Endothelial cell of umbilical vein (primary cell): Measurements from ENCODE around the gene METRNL. TPM values are rescaled to one million over a fixed set of nuclear protein-coding genes. Genes with fewer than 3 reads are reported as not detected.

ENCODE experiments used
- BruUV-seq: library from RNA; stranded (reverse); fragments of 400-500 nt; replicated peaks from 2 replicates; lab custom pipeline; 2021; lab: Mats Ljungman, UMichigan
- CTCF ChIA-PET: fragments of 300-600, 350-600 bp; sonication (Branson Sonifier 250); formaldehyde crosslinking; loops from one replicate; lab custom pipeline; 2021; ENCODE audit warnings: antibody characterized with exemption, inconsistent platforms; lab: Charles Lee
- POLR2A ChIA-PET: fragments of 300-600, 350-600 bp; sonication (Branson Sonifier 250); formaldehyde crosslinking; loops from one replicate; lab custom pipeline; 2021; ENCODE audit warnings: antibody characterized with exemption, inconsistent platforms; lab: Charles Lee
- DNase-seq: peaks from one replicate; pipeline ENCODE4 v3.0.0-alpha.2; 2011; ENCODE audit warnings: low read depth, low spot score
- FAIRE-seq: peaks from 2 replicates; lab custom pipeline; 2011; peaks lifted over from hg19 to GRCh38; lab: Jason Lieb, UNC
- H2AFZ ChIP-seq: 2 replicates; pipeline ENCODE4 v1.6.0; 2012; ENCODE audit warnings: low read depth, low read length, control low read depth, inconsistent platforms
- H3K27ac ChIP-seq: 2 replicates; pipeline ENCODE4 v1.5.1; 2011; ENCODE audit warnings: low read depth, mild to moderate bottlenecking, control low read depth, low read length, moderate library complexity; ENCODE audit not compliant: insufficient read depth
- H3K27me3 ChIP-seq, 2 experiments: 2 replicates each; pipeline versions ENCODE4 v1.6.0 to v1.6.1; 2011; ENCODE audit warnings: low read length in 2 of 2, mixed read lengths in 1 of 2; ENCODE audit not compliant: control insufficient read depth in 2 of 2, insufficient read depth in 2 of 2
- H3K36me3 ChIP-seq, 2 experiments: 2 replicates in 1 of 2; 3 replicates in 1 of 2; pipeline ENCODE4 v1.5.1; 2011; ENCODE audit warnings: low read length in 2 of 2, mild to moderate bottlenecking in 1 of 2, moderate library complexity in 1 of 2; ENCODE audit not compliant: control insufficient read depth in 2 of 2, insufficient read depth in 2 of 2; ENCODE audit errors: extremely low read depth in 1 of 2
- H3K4me1 ChIP-seq: 3 replicates; pipeline ENCODE4 v1.5.1; 2011; ENCODE audit warnings: mild to moderate bottlenecking, low read length; ENCODE audit not compliant: control insufficient read depth, insufficient read depth; ENCODE audit errors: extremely low read depth
- H3K4me2 ChIP-seq: 2 replicates; pipeline ENCODE4 v1.6.1; 2011; ENCODE audit warnings: low read length, control low read depth, mixed read lengths; ENCODE audit not compliant: insufficient read depth
- H3K4me3 ChIP-seq, 3 experiments: fragments of 200-600 bp in 1 of 3; sonication (generic), shearing (Covaris generic) in 1 of 3; replicated peaks in 1 of 3; 2 replicates each; pipeline ENCODE4 v1.5.1; 2011 to 2016; ENCODE audit warnings: control low read depth in 3 of 3, low read length in 3 of 3, mild to moderate bottlenecking in 2 of 3, inconsistent platforms in 1 of 3, low read depth in 1 of 3, moderate library complexity in 1 of 3; ENCODE audit not compliant: insufficient read depth in 1 of 3
- H3K79me2 ChIP-seq: 2 replicates; pipeline ENCODE4 v1.6.0; 2012; ENCODE audit warnings: low read length, inconsistent platforms; ENCODE audit not compliant: control insufficient read depth, insufficient read depth
- H3K9ac ChIP-seq: replicated peaks from 2 replicates; pipeline ENCODE3; 2011; ENCODE audit warnings: low read length, control low read depth; ENCODE audit not compliant: insufficient read depth; ENCODE audit errors: extremely low read depth
- H3K9me1 ChIP-seq: replicated peaks from 3 replicates; pipeline ENCODE4 v1.6.0; 2011; ENCODE audit warnings: mild to moderate bottlenecking, low read length; ENCODE audit not compliant: control insufficient read depth, insufficient read depth; ENCODE audit errors: extremely low read depth
- H3K9me3 ChIP-seq: replicated peaks from 2 replicates; pipeline ENCODE4 v1.5.1; 2012; ENCODE audit warnings: low read length, inconsistent platforms; ENCODE audit not compliant: control insufficient read depth, insufficient read depth
- H4K20me1 ChIP-seq: replicated peaks from 2 replicates; pipeline ENCODE3; 2011; ENCODE audit warnings: mild to moderate bottlenecking, low read length; ENCODE audit not compliant: control insufficient read depth, insufficient read depth; ENCODE audit errors: extremely low read depth
- EZH2 ChIP-seq: IDR thresholded peaks from 2 replicates; pipeline ENCODE4 v1.6.1; 2012; ENCODE audit warnings: borderline replicate concordance, low read depth, mild to moderate bottlenecking, moderate library complexity, low read length, inconsistent platforms; ENCODE audit not compliant: severe bottlenecking
- FOS ChIP-seq: IDR thresholded peaks from 2 replicates; pipeline ENCODE4 v1.6.1; 2011; ENCODE audit warnings: mild to moderate bottlenecking, low read length, moderate library complexity, borderline replicate concordance; ENCODE audit not compliant: insufficient read depth
- GATA2 ChIP-seq: IDR thresholded peaks from 2 replicates; pipeline ENCODE4 v1.7.0; 2011; ENCODE audit warnings: low read depth, mild to moderate bottlenecking, moderate library complexity, mixed read lengths, low read length; ENCODE audit not compliant: insufficient read length, insufficient read depth
- JUN ChIP-seq: IDR thresholded peaks from 2 replicates; pipeline ENCODE4 v1.6.1; 2011; ENCODE audit warnings: borderline replicate concordance, low read depth; ENCODE audit not compliant: insufficient read length, insufficient read depth
- MAX ChIP-seq: IDR thresholded peaks from 2 replicates; pipeline ENCODE4 v1.6.1; 2011; ENCODE audit not compliant: insufficient read depth, insufficient read length
- MYC ChIP-seq: IDR thresholded peaks from one replicate; pipeline ENCODE4 v1.6.1; 2011; ENCODE audit warnings: mild to moderate bottlenecking, low read depth, low read length
- POLR2AphosphoS5 ChIP-seq: IDR thresholded peaks from 2 replicates; pipeline ENCODE4 v1.6.1; 2012; ENCODE audit warnings: low read depth, mild to moderate bottlenecking, control low read depth, low read length, moderate library complexity; ENCODE audit not compliant: insufficient read depth
- dilution Hi-C: fragments of 300-500 bp; cut with MboI; formaldehyde crosslinking; loops from one replicate; pipeline ENCODE4 v1.15.0; 2019; ENCODE audit warnings: low sequenced_read_pairs; ENCODE audit not compliant: extremely low pct_ligation_motif_present
- intact Hi-C: fragments of 100-400 bp; cut with micrococcal nuclease; formaldehyde crosslinking; loops from one replicate; pipeline ENCODE4 v1.10.0; 2022
- polyA plus RNA-seq, 4 experiments: library from polyadenylated mRNA; depleted of rRNA in 3 of 4; stranded (reverse) in 3 of 4; unstranded in 1 of 4; fragments of >200 nt; gene quantifications; 2 replicates each; pipeline versions ENCODE4 v1.2.1 to v1.2.3, GENCODE V29; 2011 to 2012; ENCODE audit warnings: missing spikeins in 1 of 4
- total RNA-seq: library from RNA; stranded (reverse); gene quantifications from 2 replicates; pipeline ENCODE4 v1.2.3, GENCODE V29; 2021
- TF ChIP-seq, protein P1 (sequence below), 2 donors: IDR thresholded peaks; 1 replicate in 1 of 2; 2 replicates in 1 of 2; pipeline ENCODE4 v1.5.1; 2011; ENCODE audit warnings: low read length in 2 of 2, mild to moderate bottlenecking in 2 of 2, moderate library complexity in 2 of 2, control low read depth in 1 of 2, inconsistent platforms in 1 of 2, low read depth in 1 of 2; ENCODE audit not compliant: insufficient read depth in 1 of 2; ENCODE audit errors: extremely low read depth in 1 of 2

Gene METRNL
- total and polyA plus RNA-seq, 2 donors (not counting 3 experiments of a cell fraction or from before 2014, with no cell fraction given), result 29.5 to 54.4 TPM

DNA sequence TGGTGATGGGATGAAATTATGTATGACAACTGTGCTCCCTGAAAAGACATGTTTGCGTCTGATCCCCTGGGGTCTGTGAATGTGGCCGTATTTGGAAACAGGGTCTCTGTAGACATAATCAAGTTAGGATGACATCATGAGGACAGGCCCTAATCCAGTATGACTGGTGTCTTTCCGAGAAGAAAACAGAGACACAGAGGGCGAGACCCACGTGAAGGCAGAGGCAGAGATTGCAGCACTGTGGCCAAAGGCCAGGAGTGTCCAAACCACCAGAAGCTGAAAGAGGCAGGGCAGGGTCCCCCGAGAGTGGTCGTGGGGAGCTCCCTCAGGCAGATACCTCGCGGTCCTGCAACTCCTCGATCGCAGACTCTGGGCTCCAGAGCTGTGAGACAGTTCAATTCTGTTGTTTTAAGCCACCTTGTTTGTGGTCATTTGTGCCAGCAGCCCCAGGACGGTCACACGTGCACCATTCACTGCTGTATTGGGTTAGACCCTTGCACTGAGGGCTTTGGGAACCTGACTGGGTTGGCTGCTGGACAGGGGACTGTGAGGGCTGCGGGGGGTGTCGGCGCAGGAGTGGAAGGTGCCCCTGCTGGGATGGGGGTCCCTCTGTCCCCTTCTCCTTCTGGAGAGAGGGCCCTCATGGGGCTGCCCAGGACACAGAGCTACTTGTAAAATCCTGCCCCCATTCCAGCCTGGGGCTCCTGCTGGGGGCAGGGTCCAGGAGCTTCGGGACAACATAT is 27.7 kb downstream of the METRNL start:
- BruUV-seq, result no TSS peak
- Histone ChIP-seq H3K4me1 (peaks cover 29% of the 10 kb centered on the region), H4K20me1 (no peaks in the 10 kb centered on the region), H2AFZ (no peak overlapping the region), H3K36me3 (no peaks in the 10 kb centered on the region), H3K4me2 (no peak overlapping the region), H3K9me1 (no peaks in the 10 kb centered on the region), H3K4me3 (no peak overlapping the region), H3K79me2 (no peaks in the 10 kb centered on the region), H3K27me3 (no peaks in the 10 kb centered on the region), H3K9ac (no peak overlapping the region), H3K9me3 (no peaks in the 10 kb centered on the region), H3K27ac (no peak overlapping the region)
- FAIRE-seq, result no peak
- dilution Hi-C loops, result no loop called here
- TF ChIP-seq MAX, result no peak
- no peak for TF ChIP-seq GATA2
- TF ChIP-seq FOS, result no peak
- no peak for TF ChIP-seq JUN
- TF ChIP-seq MYC, result no peak
- TF ChIP-seq POLR2AphosphoS5, result no peak
- no peak for TF ChIP-seq EZH2
- TF ChIP-seq, protein P1, sequence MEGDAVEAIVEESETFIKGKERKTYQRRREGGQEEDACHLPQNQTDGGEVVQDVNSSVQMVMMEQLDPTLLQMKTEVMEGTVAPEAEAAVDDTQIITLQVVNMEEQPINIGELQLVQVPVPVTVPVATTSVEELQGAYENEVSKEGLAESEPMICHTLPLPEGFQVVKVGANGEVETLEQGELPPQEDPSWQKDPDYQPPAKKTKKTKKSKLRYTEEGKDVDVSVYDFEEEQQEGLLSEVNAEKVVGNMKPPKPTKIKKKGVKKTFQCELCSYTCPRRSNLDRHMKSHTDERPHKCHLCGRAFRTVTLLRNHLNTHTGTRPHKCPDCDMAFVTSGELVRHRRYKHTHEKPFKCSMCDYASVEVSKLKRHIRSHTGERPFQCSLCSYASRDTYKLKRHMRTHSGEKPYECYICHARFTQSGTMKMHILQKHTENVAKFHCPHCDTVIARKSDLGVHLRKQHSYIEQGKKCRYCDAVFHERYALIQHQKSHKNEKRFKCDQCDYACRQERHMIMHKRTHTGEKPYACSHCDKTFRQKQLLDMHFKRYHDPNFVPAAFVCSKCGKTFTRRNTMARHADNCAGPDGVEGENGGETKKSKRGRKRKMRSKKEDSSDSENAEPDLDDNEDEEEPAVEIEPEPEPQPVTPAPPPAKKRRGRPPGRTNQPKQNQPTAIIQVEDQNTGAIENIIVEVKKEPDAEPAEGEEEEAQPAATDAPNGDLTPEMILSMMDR (IDR thresholded peaks at IDR 0.05; ENCODE audit: extremely low read depth in 1 of 2, insufficient read depth in 1 of 2, low read depth in 1 of 2, low read length in 2 of 2), result no peak
- DNase-seq, result no peak
- POLR2A ChIA-PET, result no interaction called here
- CTCF ChIA-PET, result no interaction called here
- intact Hi-C loops, result no loop called here
